HK-2 (cell line): ENCODE measurements around the gene CAPN5.

Experiments used
- DNase-seq: peaks from one replicate; pipeline ENCODE4 v3.0.0-alpha.2; 2018; ENCODE audit not compliant: unreplicated experiment

The CAPN5 gene

GRCh38 chr11:77149716-77150392 is 83.1 kb downstream of the CAPN5 start:
- DNase-seq: no peak

GRCh38 chr11:77150836-77151235 is 84.1 kb downstream of the CAPN5 start:
- no peak for DNase-seq

DNA sequence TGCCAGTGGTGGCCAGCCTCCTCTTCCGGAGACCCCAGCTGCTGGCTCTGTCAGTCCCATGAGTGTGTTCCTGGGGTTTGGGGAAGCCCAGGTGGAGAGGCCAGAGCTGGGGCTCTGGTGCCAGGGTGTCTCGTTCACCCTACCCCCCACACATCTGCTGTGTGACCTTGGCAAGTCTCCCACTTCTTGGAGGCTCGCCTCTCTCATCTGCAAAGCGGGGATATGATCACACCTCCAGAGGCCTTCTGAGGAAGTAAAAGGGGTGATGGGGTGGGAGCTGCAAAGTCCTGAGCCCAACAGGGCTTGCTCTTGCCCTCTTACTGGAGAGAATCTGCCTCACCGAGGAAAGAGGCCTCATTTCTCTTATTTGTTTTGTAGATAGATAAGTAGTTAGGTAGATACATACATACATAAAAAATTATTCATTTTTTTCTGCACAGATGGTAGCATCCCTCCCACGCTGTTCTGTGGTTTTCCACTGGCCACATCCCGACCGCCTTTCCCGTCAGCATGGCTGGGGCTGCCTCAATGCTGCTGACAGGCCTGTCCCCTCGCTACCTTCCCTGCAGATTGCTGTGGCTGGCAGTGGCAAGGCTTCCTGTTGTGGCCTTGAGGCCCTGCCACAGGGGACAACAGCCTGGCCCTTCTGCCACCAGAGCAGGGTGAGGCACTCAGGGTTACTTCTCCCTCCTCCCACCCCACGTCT is 85.2 kb downstream of the CAPN5 start:
- DNase-seq: no peak

DNA sequence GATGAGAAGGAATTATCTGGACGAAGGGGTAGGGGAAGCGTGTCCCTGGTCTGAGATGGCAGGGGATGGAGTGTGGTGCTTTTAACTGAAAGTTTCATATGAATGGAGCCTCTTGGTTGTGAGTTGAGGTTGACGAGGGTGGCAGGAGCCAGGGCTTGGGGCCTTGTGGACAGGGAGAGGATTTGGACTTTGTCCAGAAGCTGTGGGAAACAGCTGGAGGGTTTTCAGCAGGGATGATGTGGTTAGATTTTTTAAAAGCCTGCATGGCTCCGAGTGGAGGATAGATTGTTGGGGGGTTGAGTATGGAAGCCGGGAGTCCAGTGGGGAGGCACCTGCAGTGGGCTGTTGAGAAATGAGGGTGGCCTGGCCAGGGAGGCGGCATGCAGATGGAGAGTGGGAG is 86.1 kb downstream of the CAPN5 start:
- no peak for DNase-seq

DNA sequence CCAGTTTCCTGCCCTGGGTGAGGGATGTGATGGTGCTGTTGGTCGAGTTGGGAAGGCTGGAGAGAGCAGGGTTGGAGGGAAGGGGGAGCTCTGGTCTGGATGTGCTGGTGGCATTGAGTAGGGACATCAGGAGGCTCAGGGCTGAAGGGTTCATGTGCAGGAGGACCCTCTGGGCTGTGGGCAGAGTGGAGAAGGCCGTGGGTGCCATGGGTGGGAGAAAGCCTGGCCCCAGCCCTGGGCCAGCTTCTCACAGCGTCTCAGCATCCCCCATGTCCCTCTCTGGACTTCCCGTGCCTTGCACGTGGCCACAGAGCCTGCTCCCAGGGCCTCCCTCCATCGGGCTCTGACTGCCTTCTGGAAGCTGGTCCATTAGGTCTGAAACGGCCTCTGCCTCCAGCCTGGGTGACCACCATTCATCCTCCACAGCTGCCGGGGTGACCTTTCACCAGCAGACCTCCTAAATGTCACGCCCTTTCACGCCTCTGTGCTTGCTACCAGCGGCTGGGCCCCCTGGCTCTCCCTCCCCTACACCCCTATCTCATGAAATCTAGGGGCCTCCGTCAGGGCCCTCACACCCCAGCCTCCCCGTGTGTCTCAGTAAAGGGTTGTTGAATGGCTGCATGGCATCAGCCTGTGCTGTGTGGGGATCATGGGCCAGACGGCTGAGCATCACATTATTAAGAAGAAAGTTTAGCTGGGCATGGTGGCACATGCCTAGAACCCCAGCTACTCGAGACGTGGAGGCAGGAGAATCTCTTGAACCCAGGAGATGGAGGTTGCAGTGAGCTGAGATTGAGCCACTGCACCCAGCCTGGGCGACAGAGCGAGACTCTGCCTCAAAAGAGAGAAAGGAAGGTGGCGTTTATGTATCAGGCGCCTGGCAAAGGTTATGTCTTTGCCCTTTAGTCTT is 86.8 kb downstream of the CAPN5 start:
- DNase-seq: no peak

- no peak for DNase-seq
Measured at GRCh38 chr11:77154381-77155081, 87.8 kb downstream of the CAPN5 start.

GRCh38 chr11:77155082-77155475 is 88.3 kb downstream of the CAPN5 start:
- no peak for DNase-seq

GRCh38 chr11:77155556-77156130 is 88.9 kb downstream of the CAPN5 start:
- no peak for DNase-seq

DNA sequence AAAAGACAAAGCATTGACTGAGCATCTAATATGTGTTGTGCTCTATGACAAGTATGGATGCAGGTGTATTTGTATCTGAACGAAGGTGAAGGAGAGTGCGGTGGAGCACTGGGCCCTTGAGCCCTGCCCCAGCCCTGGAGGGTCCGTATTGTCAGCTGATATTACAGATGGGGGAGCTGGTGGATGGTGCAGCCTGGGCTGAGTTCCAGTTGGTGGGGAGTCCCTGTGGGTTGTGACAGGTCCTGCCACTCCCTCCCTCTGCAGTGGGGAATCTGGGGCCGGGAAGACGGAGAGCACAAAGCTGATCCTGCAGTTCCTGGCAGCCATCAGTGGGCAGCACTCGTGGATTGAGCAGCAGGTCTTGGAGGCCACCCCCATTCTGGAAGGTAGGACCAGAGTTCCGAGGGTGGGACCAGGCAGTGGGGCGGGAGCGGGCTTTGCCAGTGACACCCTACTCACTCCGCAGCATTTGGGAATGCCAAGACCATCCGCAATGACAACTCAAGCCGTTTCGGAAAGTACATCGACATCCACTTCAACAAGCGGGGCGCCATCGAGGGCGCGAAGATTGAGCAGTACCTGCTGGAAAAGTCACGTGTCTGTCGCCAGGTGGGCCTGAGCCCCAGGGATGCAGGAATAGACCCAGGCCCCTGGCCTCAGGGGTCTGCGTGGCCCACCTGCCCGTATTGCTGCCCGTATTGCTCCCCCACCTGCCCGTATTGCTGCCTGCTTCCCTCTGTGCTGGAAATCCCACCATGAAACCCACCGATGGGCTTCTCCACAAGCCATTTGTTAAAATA is 89.8 kb downstream of the CAPN5 start:
- DNase-seq: no peak

DNA sequence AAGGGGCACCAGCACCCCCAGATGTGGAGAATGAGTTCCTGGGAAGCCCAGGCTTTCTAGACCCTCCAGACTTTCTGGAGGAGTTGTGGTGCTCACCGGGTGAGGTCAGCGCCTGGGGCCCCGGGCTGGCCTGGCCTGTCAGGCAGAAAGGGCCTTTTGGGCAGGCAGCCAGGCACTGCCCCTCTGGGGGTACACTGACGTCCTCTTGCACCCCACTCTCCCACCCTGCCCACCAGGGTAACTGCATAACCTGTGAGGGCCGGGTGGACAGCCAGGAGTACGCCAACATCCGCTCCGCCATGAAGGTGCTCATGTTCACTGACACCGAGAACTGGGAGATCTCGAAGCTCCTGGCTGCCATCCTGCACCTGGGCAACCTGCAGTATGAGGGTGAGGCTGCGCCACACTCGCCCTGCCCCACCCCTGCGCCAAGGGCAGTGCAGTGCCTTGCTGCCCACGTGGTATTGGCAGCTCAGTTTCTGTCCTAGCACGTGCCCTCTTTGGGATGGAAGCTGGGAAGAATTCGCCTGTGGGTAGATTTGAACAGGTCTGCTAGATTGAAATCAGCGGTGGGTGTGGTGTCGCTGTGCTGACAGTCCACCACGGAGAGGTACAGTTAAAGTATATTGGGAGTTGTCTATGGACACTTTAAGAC is 91.4 kb downstream of the CAPN5 start:
- no peak for DNase-seq

DNA sequence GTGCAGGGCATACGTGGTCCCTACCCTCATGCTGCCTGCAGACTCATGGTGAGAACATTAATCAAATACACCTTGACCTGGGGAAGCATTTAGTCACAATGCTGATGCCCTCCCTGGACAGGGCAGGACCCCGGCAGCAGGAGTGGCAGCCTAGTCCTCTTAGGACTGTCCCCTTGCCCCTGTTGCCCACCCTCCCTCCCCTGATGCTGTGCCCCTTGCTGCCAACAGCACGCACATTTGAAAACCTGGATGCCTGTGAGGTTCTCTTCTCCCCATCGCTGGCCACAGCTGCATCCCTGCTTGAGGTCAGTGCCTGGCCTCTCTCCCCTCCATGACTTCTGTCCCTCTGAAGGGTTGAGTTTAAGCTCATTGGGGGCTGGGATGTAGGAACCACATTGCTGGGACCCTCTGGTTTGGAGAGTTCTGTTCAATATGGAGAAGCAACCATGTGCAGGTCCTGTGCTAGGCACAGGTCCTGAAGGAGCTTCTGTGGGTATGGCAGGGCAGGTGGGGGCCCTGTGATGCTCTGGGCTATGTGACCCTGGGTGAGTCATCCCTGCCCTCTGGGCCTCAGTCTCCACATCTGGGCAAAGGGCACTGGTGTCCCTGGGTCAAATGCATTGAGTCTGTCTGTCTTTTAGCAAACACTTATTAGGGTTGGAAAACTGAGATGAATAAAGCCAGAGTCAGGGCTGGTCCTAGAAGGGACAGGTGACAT is 92.6 kb downstream of the CAPN5 start:
- no peak for DNase-seq

GRCh38 chr11:77159937-77160495 is 93.2 kb downstream of the CAPN5 start:
- no peak for DNase-seq

- no peak for DNase-seq
Measured at GRCh38 chr11:77163271-77163670, 96.5 kb downstream of the CAPN5 start.

- DNase-seq: no peak
Measured at GRCh38 chr11:77165066-77165465, 98.3 kb downstream of the CAPN5 start.

GRCh38 chr11:77166021-77166420 is 99.2 kb downstream of the CAPN5 start:
- no peak for DNase-seq

GRCh38 chr11:77167111-77167626 is 100.4 kb downstream of the CAPN5 start:
- no peak for DNase-seq

GRCh38 chr11:77167791-77168190 is 101.0 kb downstream of the CAPN5 start:
- DNase-seq: no peak

DNA sequence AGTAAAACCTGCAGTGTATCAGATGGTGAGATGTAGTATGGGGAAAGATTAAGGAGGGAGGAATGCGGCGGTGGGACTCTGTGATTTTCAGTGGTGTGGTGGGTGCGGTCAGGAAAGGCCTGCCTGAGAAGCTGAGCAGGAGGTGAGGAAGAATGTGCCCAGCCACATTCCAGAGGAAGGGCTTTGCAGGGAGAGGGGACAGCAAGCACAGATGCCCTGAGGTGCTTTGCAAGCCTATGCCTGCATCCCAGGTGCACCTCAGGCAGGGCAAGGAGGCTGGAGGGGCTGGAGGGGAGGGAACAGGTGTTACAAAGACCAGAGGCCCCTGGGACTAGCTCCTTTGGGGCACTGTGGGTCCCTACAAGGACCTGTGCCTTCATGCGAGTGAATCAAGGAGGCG is 103.3 kb downstream of the CAPN5 start:
- DNase-seq: no peak

GRCh38 chr11:77171254-77171653 is 104.5 kb downstream of the CAPN5 start:
- DNase-seq: no peak
